ENCODE results near the gene CACYBP. TPM values are rescaled to one million over a fixed set of nuclear protein-coding genes. Genes with fewer than 3 reads are reported as not detected.

CACYBP gene
- total RNA-seq, 1 experiment from 2014 or later: 202 TPM

- Histone ChIP-seq H3T11ph (ENCODE audit: low read length) (no peak overlapping the region), H3K4me1 (ENCODE audit: insufficient read depth, low read length) (no peaks in the 10 kb centered on the region), H3K18ac (ENCODE audit: insufficient read length, low read depth, low read length) (no peak overlapping the region), H3K27ac (ENCODE audit: insufficient read length, low read depth, low read length) (no peak overlapping the region), H4K5ac (ENCODE audit: insufficient read length, low read depth, low read length) (no peak overlapping the region), H2AFZ (ENCODE audit: low read length) (no peak overlapping the region), H3K79me1 (ENCODE audit: insufficient read depth, low read depth, low read length, poor library complexity, severe bottlenecking) (no peaks in the 10 kb centered on the region), H2BK15ac (ENCODE audit: low read depth, low read length) (no peak overlapping the region), H2BK120ac (ENCODE audit: low read depth, low read length, poor library complexity, severe bottlenecking) (no peak overlapping the region), H3K9ac (ENCODE audit: extremely low read depth, insufficient read length, low read length) (no peak overlapping the region), H4K91ac (ENCODE audit: insufficient read length, low read depth, low read length) (no peak overlapping the region), H3K14ac (ENCODE audit: insufficient read depth, low read length) (no peak overlapping the region), H3K4me2 (ENCODE audit: insufficient read depth, insufficient read length, low read length) (no peak overlapping the region), H3K23ac (ENCODE audit: insufficient read length, low read depth, low read length) (no peak overlapping the region), H2BK5ac (ENCODE audit: insufficient read length, low read length) (no peak overlapping the region), H3K79me2 (ENCODE audit: insufficient read depth, low read length) (peaks cover 12% of the 10 kb centered on the region; the same call in 1 of the 2 replicates), H4K20me1 (ENCODE audit: control insufficient read depth, insufficient read depth, insufficient read length) (no peaks in the 10 kb centered on the region), H2AK5ac (ENCODE audit: insufficient read length, low read length) (no peak overlapping the region), H3K4ac (ENCODE audit: low read depth, low read length) (no peak overlapping the region), H3K27me3 (ENCODE audit: insufficient read depth, low read length) (no peaks in the 10 kb centered on the region), H3K9me3 (ENCODE audit: control insufficient read depth, low read depth, low read length) (no peaks in the 10 kb centered on the region), H3K23me2 (ENCODE audit: insufficient read length, low read depth, low read length, poor library complexity, severe bottlenecking) (peaks cover 5% of the 10 kb centered on the region), H2BK20ac (ENCODE audit: low read depth, low read length, poor library complexity, severe bottlenecking) (no peak overlapping the region), H3K56ac (ENCODE audit: insufficient read length, low read depth, low read length) (no peak overlapping the region), H4K8ac (replicated peaks; ENCODE audit: insufficient read length, low read depth, low read length) (no peak overlapping the region), H2BK12ac (ENCODE audit: insufficient read length, low read depth, low read length) (no peak overlapping the region)
- no peak for TF ChIP-seq CTCF (conservative IDR thresholded peaks at IDR 0.05)
- H3K27me3 Mint-ChIP-seq (ENCODE audit: low read depth): no peaks in the 10 kb centered on the region
- peaks cover 16% of the 10 kb centered on the region in 2 experiments for H3K4me1 Mint-ChIP-seq
- WGBS (ENCODE audit: extremely low coverage, insufficient read length, low lambda C conversion rate): no CpG with 5 or more reads among the region's 1 CpG
- no peak overlapping the region for H3K4me3 Mint-ChIP-seq
- H3K27ac Mint-ChIP-seq: peak overlapping the region in 1 of 3 experiments; percentile 38; a peak in 1 of 7 replicates
- no peak for DNase-seq
- H3K36me3 Mint-ChIP-seq (ENCODE audit: insufficient read depth in 1 of 3, low read depth in 3 of 3): peaks cover under 1 to 27% (median 11%) of the 10 kb centered on the region in 3 experiments; a peak in 6 of 7 replicates
- no peaks in the 10 kb centered on the region for H3K9me3 Mint-ChIP-seq
Observed at GRCh38 chr1:174996476-174996875, 3.3 kb upstream of the CACYBP start.

Measured in H9 (cell line).